HepG2 (cell line): ENCODE measurements around the gene TSPAN31. TPM values are rescaled to one million over a fixed set of nuclear protein-coding genes. Genes with fewer than 3 reads are reported as not detected.

Experiments used
- DMAP1 ChIP-seq: IDR thresholded peaks from 2 replicates; pipeline ENCODE4 v1.6.1; 2016
- DPF2 ChIP-seq: sonication (generic); formaldehyde crosslinking; IDR thresholded peaks from 2 replicates; pipeline ENCODE4 v1.4.0; 2020; ENCODE audit warnings: mild to moderate bottlenecking, low read depth, missing genetic modification reagents, borderline replicate concordance
- ELK4 ChIP-seq: sonication (generic); formaldehyde crosslinking; IDR thresholded peaks from 2 replicates; pipeline ENCODE4 v1.9.0; 2021; ENCODE audit warnings: missing genetic modification reagents, borderline replicate concordance
- ERF ChIP-seq: IDR thresholded peaks from 2 replicates; pipeline ENCODE4 v1.6.1; 2018; ENCODE audit warnings: missing biosample characterization, missing genetic modification reagents
- FOXJ3 ChIP-seq: sonication (generic); formaldehyde crosslinking; IDR thresholded peaks from 2 replicates; pipeline ENCODE4 v1.4.0; 2020; ENCODE audit warnings: missing genetic modification reagents, mild to moderate bottlenecking, borderline replicate concordance
- FOXP1 ChIP-seq, 2 experiments: fragments of 450-650 bp in 1 of 2; IDR thresholded peaks; 2 replicates each; pipeline ENCODE4 v1.6.1; 2017 to 2018; ENCODE audit warnings: antibody characterized with exemption in 1 of 2
- MBD4 ChIP-seq: IDR thresholded peaks from 2 replicates; pipeline ENCODE4 v1.6.1; 2012; ENCODE audit warnings: low read length, inconsistent platforms, borderline replicate concordance
- POLR2A ChIP-seq, 2 experiments: IDR thresholded peaks; 2 replicates each; pipeline ENCODE4 v1.6.1; 2011; ENCODE audit warnings: low read depth in 2 of 2, low read length in 2 of 2, mild to moderate bottlenecking in 1 of 2, moderate library complexity in 1 of 2; ENCODE audit not compliant: insufficient read depth in 1 of 2
- POLR2AphosphoS2 ChIP-seq: IDR thresholded peaks from 2 replicates; pipeline ENCODE4 v1.6.1; 2011; ENCODE audit warnings: low read depth, low read length, improper control_type of control experiment
- SNAPC4 ChIP-seq: sonication (generic); formaldehyde crosslinking; IDR thresholded peaks from 2 replicates; pipeline ENCODE4 v1.4.0; 2020; ENCODE audit warnings: mild to moderate bottlenecking, missing genetic modification reagents
- TEAD3 ChIP-seq: optimal IDR thresholded peaks from 2 replicates; pipeline ENCODE3; 2016; ENCODE audit warnings: borderline replicate concordance
- TMF1 ChIP-seq: sonication (generic); formaldehyde crosslinking; IDR thresholded peaks from 2 replicates; pipeline ENCODE4 v1.8.1; 2022; ENCODE audit warnings: low read depth, missing genetic modification reagents
- WIZ ChIP-seq: sonication (generic); formaldehyde crosslinking; IDR thresholded peaks from 2 replicates; pipeline ENCODE4 v1.5.1; 2020; ENCODE audit warnings: mild to moderate bottlenecking, missing genetic modification reagents
- ZBTB1 ChIP-seq: sonication (generic); formaldehyde crosslinking; IDR thresholded peaks from 2 replicates; pipeline ENCODE4 v1.4.0; 2020; ENCODE audit warnings: missing genetic modification reagents, borderline replicate concordance
- ZNF383 ChIP-seq: sonication (generic); formaldehyde crosslinking; IDR thresholded peaks from 2 replicates; pipeline ENCODE4 v1.4.0; 2020; ENCODE audit warnings: missing genetic modification reagents, mild to moderate bottlenecking, borderline replicate concordance
- ZNF83 ChIP-seq: sonication (generic); formaldehyde crosslinking; IDR thresholded peaks from 2 replicates; pipeline ENCODE4 v1.4.0; 2020; ENCODE audit warnings: missing genetic modification reagents, mild to moderate bottlenecking, borderline replicate concordance
- polyA plus RNA-seq, 8 experiments: library from polyadenylated mRNA; depleted of rRNA in 3 of 8; stranded (reverse) in 7 of 8; unstranded in 1 of 8; fragments of >200 nt; fragmentation: Illumina TruSeq in 4 of 8; extraction: Trizol in 4 of 8; gene quantifications; 2 replicates each; pipeline versions ENCODE4 v1.2.1 to v1.2.3, GENCODE V29; 2011 to 2016; ENCODE audit warnings: low read depth in 4 of 8, missing spikeins in 1 of 8, mixed read lengths in 1 of 8; ENCODE audit not compliant: insufficient read depth in 1 of 8
- total RNA-seq, 5 experiments: library from RNA; depleted of rRNA; stranded (reverse); fragments of >200 nt; fragmentation: Illumina TruSeq; extraction: Trizol; gene quantifications; 2 replicates each; pipeline ENCODE4 v1.2.3, GENCODE V29; 2016; ENCODE audit warnings: low read depth in 1 of 5
- TF ChIP-seq, protein P1 (sequence below): sonication (generic); formaldehyde crosslinking; conservative IDR thresholded peaks from 2 replicates; pipeline ENCODE4 v1.8.0; 2022; ENCODE audit warnings: missing genetic modification reagents
- TF ChIP-seq, protein P2 (sequence below): sonication (generic); formaldehyde crosslinking; IDR thresholded peaks from 2 replicates; pipeline ENCODE4 v1.4.0; 2020; ENCODE audit warnings: mild to moderate bottlenecking, missing genetic modification reagents

Gene TSPAN31
- total and polyA plus RNA-seq, 2 of the 13 experiments (the other 11 are each of a cell fraction or from before 2014, with no cell fraction given) = 10.4 to 24.6 TPM

DNA sequence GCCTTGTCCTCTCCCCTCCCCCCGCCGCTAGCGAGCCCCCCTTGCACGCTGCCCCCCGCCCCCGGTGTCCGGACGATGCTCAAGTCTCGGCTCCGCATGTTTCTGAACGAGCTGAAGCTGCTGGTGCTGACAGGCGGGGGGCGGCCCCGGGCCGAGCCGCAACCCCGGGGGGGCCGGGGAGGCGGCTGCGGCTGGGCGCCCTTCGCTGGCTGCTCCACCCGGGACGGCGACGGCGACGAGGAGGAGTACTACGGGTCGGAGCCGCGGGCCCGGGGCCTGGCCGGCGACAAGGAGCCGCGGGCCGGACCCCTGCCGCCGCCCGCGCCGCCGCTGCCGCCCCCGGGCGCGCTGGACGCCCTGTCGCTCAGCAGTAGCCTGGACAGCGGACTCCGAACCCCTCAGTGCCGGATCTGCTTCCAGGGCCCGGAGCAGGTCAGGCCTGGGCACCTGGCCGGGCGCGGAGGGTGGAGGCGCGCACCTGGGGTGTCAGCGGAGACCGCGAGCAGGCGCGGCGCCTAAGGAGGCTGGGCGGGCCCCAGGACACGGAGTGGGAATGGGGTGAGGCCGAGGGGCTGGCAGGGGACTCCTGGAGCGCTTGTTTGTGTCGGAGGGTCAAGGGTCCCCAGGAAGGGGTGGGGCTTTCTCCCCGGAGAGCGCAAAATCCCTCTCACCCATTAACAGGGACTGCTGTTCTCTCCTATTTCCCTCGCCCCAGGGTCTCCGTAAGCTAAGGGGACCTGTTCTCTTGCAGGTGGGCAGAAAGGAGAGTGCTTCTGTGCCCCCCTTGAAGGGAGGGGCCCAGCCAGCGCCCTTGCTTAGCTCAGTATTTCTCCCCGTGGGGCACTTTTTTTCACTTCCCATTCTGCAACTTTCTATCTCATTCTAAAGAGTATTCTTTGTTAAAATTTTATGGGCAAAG is 10.9 kb downstream of the TSPAN31 start (continued):
- TF ChIP-seq, protein P1, sequence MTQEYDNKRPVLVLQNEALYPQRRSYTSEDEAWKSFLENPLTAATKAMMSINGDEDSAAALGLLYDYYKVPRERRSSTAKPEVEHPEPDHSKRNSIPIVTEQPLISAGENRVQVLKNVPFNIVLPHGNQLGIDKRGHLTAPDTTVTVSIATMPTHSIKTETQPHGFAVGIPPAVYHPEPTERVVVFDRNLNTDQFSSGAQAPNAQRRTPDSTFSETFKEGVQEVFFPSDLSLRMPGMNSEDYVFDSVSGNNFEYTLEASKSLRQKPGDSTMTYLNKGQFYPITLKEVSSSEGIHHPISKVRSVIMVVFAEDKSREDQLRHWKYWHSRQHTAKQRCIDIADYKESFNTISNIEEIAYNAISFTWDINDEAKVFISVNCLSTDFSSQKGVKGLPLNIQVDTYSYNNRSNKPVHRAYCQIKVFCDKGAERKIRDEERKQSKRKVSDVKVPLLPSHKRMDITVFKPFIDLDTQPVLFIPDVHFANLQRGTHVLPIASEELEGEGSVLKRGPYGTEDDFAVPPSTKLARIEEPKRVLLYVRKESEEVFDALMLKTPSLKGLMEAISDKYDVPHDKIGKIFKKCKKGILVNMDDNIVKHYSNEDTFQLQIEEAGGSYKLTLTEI (CRISPR knock-in tag) = no peak
- TF ChIP-seq, protein P2, sequence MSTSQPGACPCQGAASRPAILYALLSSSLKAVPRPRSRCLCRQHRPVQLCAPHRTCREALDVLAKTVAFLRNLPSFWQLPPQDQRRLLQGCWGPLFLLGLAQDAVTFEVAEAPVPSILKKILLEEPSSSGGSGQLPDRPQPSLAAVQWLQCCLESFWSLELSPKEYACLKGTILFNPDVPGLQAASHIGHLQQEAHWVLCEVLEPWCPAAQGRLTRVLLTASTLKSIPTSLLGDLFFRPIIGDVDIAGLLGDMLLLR (CRISPR knock-in tag) = no peak
- TF ChIP-seq FOXP1 (IDR thresholded peaks at IDR 0.05) (no peak), FOXP1 (CRISPR knock-in tag; IDR thresholded peaks at IDR 0.05) (0 out of 2 replicates have a peak, but pooled peaks have one; percentile 13), WIZ (CRISPR knock-in tag) (no peak), ZNF83 (CRISPR knock-in tag) (no peak), ELK4 (CRISPR knock-in tag) (no peak), TMF1 (CRISPR knock-in tag) (no peak), POLR2AphosphoS2 (no peak), MBD4 (no peak), ERF (CRISPR knock-in tag) (peak; percentile 41; the same call in 1 of the 2 replicates), DMAP1 (CRISPR knock-in tag) (peak; percentile 73), ZNF383 (CRISPR knock-in tag) (no peak), FOXJ3 (CRISPR knock-in tag) (no peak), DPF2 (CRISPR knock-in tag) (no peak), POLR2A (IDR thresholded peaks at IDR 0.05; ENCODE audit: insufficient read depth in 1 of 2, low read depth in 2 of 2, low read length in 2 of 2) (peak in 1 of 2 experiments; percentile 84; a peak in 2 of 4 replicates), TEAD3 (peak; percentile 31), SNAPC4 (CRISPR knock-in tag) (no peak), ZBTB1 (CRISPR knock-in tag) (no peak)
